Activated naive CD8-positive, alpha-beta T cell treated with anti-CD3 and anti-CD28 coated beads, Interleukin-2, amount 10 ng/mL, durations not matched to agents 7 days and 5 days (primary cell): ENCODE results near the gene VIL1. TPM values are rescaled to one million over a fixed set of nuclear protein-coding genes. Genes with fewer than 3 reads are reported as not detected.

Source experiments
- ATAC-seq: fragments of 150-1000 bp; cut with Tn5 transposase; one replicate; pipeline ENCODE4 v1.10.0; 2021; ENCODE audit warnings: low read depth, moderate library complexity
- POLR2A ChIA-PET: fragments of 350-600 bp; sonication (Branson Sonifier 250); formaldehyde crosslinking; loops from one replicate; lab custom pipeline; 2021; ENCODE audit warnings: antibody characterized with exemption; lab: Charles Lee
- DNase-seq: peaks from one replicate; pipeline ENCODE4 v3.0.0; 2021
- H3K27ac Mint-ChIP-seq: one replicate; pipeline ENCODE4 v1.8.0; 2022; ENCODE audit warnings: mild to moderate bottlenecking, mixed read lengths
- H3K27me3 Mint-ChIP-seq: one replicate; pipeline ENCODE4 v1.8.0; 2022; ENCODE audit warnings: mild to moderate bottlenecking, moderate library complexity, mixed read lengths
- H3K36me3 Mint-ChIP-seq: one replicate; pipeline ENCODE4 v1.8.0; 2021; ENCODE audit warnings: mild to moderate bottlenecking, mixed read lengths
- H3K4me1 Mint-ChIP-seq: one replicate; pipeline ENCODE4 v1.8.0; 2021; ENCODE audit warnings: mixed read lengths
- H3K4me3 Mint-ChIP-seq: one replicate; pipeline ENCODE4 v1.8.0; 2022; ENCODE audit warnings: mild to moderate bottlenecking, moderate library complexity, mixed read lengths
- H3K9me3 Mint-ChIP-seq: one replicate; pipeline ENCODE4 v1.8.0; 2021; ENCODE audit warnings: mixed read lengths
- total RNA-seq, 2 experiments: library from RNA; stranded (reverse); gene quantifications; one replicate each; pipeline ENCODE4 v1.2.3, GENCODE V29; 2021

The VIL1 gene
- total RNA-seq, 2 experiments from 2014 or later = not detected

GRCh38 chr2:218387369-218388194, 31.3 kb upstream of the VIL1 start:
- H3K36me3 Mint-ChIP-seq = no peaks in the 10 kb centered on the region

GRCh38 chr2:218389333-218390150, 29.4 kb upstream of the VIL1 start:
- POLR2A ChIA-PET = no interaction called here
- H3K36me3 Mint-ChIP-seq = no peaks in the 10 kb centered on the region
- ATAC-seq = no peak
- DNase-seq = no peak
- H3K9me3 Mint-ChIP-seq = no peaks in the 10 kb centered on the region
- peaks cover 2% of the 10 kb centered on the region for H3K27me3 Mint-ChIP-seq
- no peak overlapping the region for H3K4me3 Mint-ChIP-seq
- no peak overlapping the region for H3K27ac Mint-ChIP-seq
- H3K4me1 Mint-ChIP-seq = peaks cover 12% of the 10 kb centered on the region

More at GRCh38 chr2:218387369-218388194, 31.3 kb upstream of the VIL1 start:
- POLR2A ChIA-PET = no interaction called here
- DNase-seq = no peak
- no peaks in the 10 kb centered on the region for H3K9me3 Mint-ChIP-seq
- ATAC-seq = peak; percentile 46
- no peak overlapping the region for H3K27ac Mint-ChIP-seq
- peaks cover 2% of the 10 kb centered on the region for H3K27me3 Mint-ChIP-seq
- H3K4me1 Mint-ChIP-seq = peaks cover 6% of the 10 kb centered on the region
- peak overlapping the region; percentile 30 for H3K4me3 Mint-ChIP-seq

- DNase-seq (no peak), ATAC-seq (no peak)
- POLR2A ChIA-PET = no interaction called here
- no peaks in the 10 kb centered on the region for H3K36me3 Mint-ChIP-seq
- H3K27me3 Mint-ChIP-seq = peaks cover 2% of the 10 kb centered on the region
- H3K4me3 Mint-ChIP-seq = no peak overlapping the region
- H3K27ac Mint-ChIP-seq = no peak overlapping the region
- H3K4me1 Mint-ChIP-seq = peaks cover 21% of the 10 kb centered on the region
- H3K9me3 Mint-ChIP-seq = no peaks in the 10 kb centered on the region
Observed at GRCh38 chr2:218391202-218391601, 27.7 kb upstream of the VIL1 start.

- no peak for ATAC-seq
- Mint-ChIP-seq H3K27ac (no peak overlapping the region), H3K9me3 (no peaks in the 10 kb centered on the region), H3K4me3 (no peak overlapping the region), H3K27me3 (no peaks in the 10 kb centered on the region), H3K4me1 (peaks cover 24% of the 10 kb centered on the region), H3K36me3 (peaks cover 2% of the 10 kb centered on the region)
- POLR2A ChIA-PET = interaction anchor here (1.2 kb wide), 1 partner anchor 106 kb away, joined by 3 read pairs; no protein-coding TSS in a partner anchor
- no peak for DNase-seq
Observed at GRCh38 chr2:218392459-218392858, 26.5 kb upstream of the VIL1 start.

- Mint-ChIP-seq H3K9me3 (no peaks in the 10 kb centered on the region), H3K27me3 (no peaks in the 10 kb centered on the region), H3K36me3 (peaks cover 2% of the 10 kb centered on the region), H3K27ac (peak overlapping the region; percentile 48), H3K4me3 (no peak overlapping the region), H3K4me1 (peaks cover 24% of the 10 kb centered on the region)
- POLR2A ChIA-PET = interaction anchor here (0.6 to 1.2 kb wide), 2 partner anchors 26 to 107 kb away, joined by 3 to 4 read pairs; no protein-coding TSS in a partner anchor
- ATAC-seq (no peak), DNase-seq (no peak)
Observed at GRCh38 chr2:218392891-218393462, 25.9 kb upstream of the VIL1 start.

- peaks cover 2% of the 10 kb centered on the region for H3K36me3 Mint-ChIP-seq
- H3K4me3 Mint-ChIP-seq = no peak overlapping the region
- peak overlapping the region; percentile 45 for H3K27ac Mint-ChIP-seq
- DNase-seq (no peak), ATAC-seq (no peak)
- peaks cover 24% of the 10 kb centered on the region for H3K4me1 Mint-ChIP-seq
- POLR2A ChIA-PET = interaction anchor here (1.2 to 1.3 kb wide), 3 partner anchors 103 to 120 kb away, joined by 3 read pairs; no protein-coding TSS in a partner anchor
- no peaks in the 10 kb centered on the region for H3K9me3 Mint-ChIP-seq
- H3K27me3 Mint-ChIP-seq = no peaks in the 10 kb centered on the region
Observed at GRCh38 chr2:218393750-218394290, 25.1 kb upstream of the VIL1 start.

GRCh38 chr2:218394298-218395089, 24.4 kb upstream of the VIL1 start:
- POLR2A ChIA-PET = interaction anchor here (1.2 to 1.3 kb wide), 2 partner anchors 104 to 121 kb away, joined by 3 read pairs; no protein-coding TSS in a partner anchor
- ATAC-seq (no peak), DNase-seq (peak; percentile 48)
- peak overlapping the region; percentile 62 for H3K27ac Mint-ChIP-seq
- H3K4me1 Mint-ChIP-seq = peaks cover 24% of the 10 kb centered on the region
- no peak overlapping the region for H3K4me3 Mint-ChIP-seq
- H3K9me3 Mint-ChIP-seq = no peaks in the 10 kb centered on the region
- no peaks in the 10 kb centered on the region for H3K27me3 Mint-ChIP-seq
- H3K36me3 Mint-ChIP-seq = peaks cover 2% of the 10 kb centered on the region

GRCh38 chr2:218395090-218395444, 23.9 kb upstream of the VIL1 start:
- POLR2A ChIA-PET = interaction anchor here (0.5 to 2.0 kb wide), 2 partner anchors 93 to 122 kb away, joined by 3 to 7 read pairs; no protein-coding TSS in a partner anchor
- no peaks in the 10 kb centered on the region for H3K27me3 Mint-ChIP-seq
- DNase-seq = no peak
- peak overlapping the region; percentile 62 for H3K27ac Mint-ChIP-seq
- no peak for ATAC-seq
- no peak overlapping the region for H3K4me3 Mint-ChIP-seq
- no peaks in the 10 kb centered on the region for H3K9me3 Mint-ChIP-seq
- H3K4me1 Mint-ChIP-seq = peaks cover 24% of the 10 kb centered on the region
- peaks cover 2% of the 10 kb centered on the region for H3K36me3 Mint-ChIP-seq

GRCh38 chr2:218395456-218395825, 23.5 kb upstream of the VIL1 start:
- DNase-seq (no peak), ATAC-seq (no peak)
- peak overlapping the region; percentile 98 for H3K27ac Mint-ChIP-seq
- peaks cover 24% of the 10 kb centered on the region for H3K4me1 Mint-ChIP-seq
- H3K27me3 Mint-ChIP-seq = no peaks in the 10 kb centered on the region
- peak overlapping the region; percentile 70 for H3K4me3 Mint-ChIP-seq
- H3K9me3 Mint-ChIP-seq = no peaks in the 10 kb centered on the region
- POLR2A ChIA-PET = interaction anchor here (0.5 to 2.8 kb wide), 7 partner anchors 10 to 180 kb away, joined by 3 to 30 read pairs (median 9); partner anchors contain the start of genes AAMP and PNKD
- H3K36me3 Mint-ChIP-seq = peaks cover 2% of the 10 kb centered on the region

- H3K9me3 Mint-ChIP-seq = no peaks in the 10 kb centered on the region
- peaks cover 24% of the 10 kb centered on the region for H3K4me1 Mint-ChIP-seq
- POLR2A ChIA-PET = interaction anchor here (0.5 to 2.8 kb wide), 11 partner anchors 10 to 180 kb away, joined by 3 to 30 read pairs (median 7); partner anchors contain the start of genes AAMP, PNKD and USP37
- H3K4me3 Mint-ChIP-seq = peak overlapping the region; percentile 97
- H3K27ac Mint-ChIP-seq = peak overlapping the region; percentile 98
- DNase-seq (peak; percentile 95), ATAC-seq (peak; percentile 57)
- H3K27me3 Mint-ChIP-seq = no peaks in the 10 kb centered on the region
- H3K36me3 Mint-ChIP-seq = peaks cover 2% of the 10 kb centered on the region
Observed at GRCh38 chr2:218395826-218396687, 22.9 kb upstream of the VIL1 start.

- POLR2A ChIA-PET = interaction anchor here (0.7 to 2.8 kb wide), 11 partner anchors 9 to 275 kb away, joined by 4 to 30 read pairs (median 7); partner anchors contain the start of genes AAMP, PNKD, RNF25 and STK36
Observed at GRCh38 chr2:218396688-218397462, 22.0 kb upstream of the VIL1 start.

More at GRCh38 chr2:218396688-218397462, 22.0 kb upstream of the VIL1 start:
- no peaks in the 10 kb centered on the region for H3K27me3 Mint-ChIP-seq
- peaks cover 2% of the 10 kb centered on the region for H3K36me3 Mint-ChIP-seq
- H3K27ac Mint-ChIP-seq = peak overlapping the region; percentile 98
- peak overlapping the region; percentile 97 for H3K4me3 Mint-ChIP-seq
- peaks cover 26% of the 10 kb centered on the region for H3K4me1 Mint-ChIP-seq
- DNase-seq (peak; percentile 83), ATAC-seq (peak; percentile 7)
- H3K9me3 Mint-ChIP-seq = no peaks in the 10 kb centered on the region
